Vagina (tissue), 2 donors: ENCODE data around the gene FLRT1.

ENCODE experiments used
- CTCF ChIP-seq, 3 experiments: fragments of 450-650 bp in 2 of 3; fragments of 200-600 bp in 1 of 3; sonication (generic) in 1 of 3; IDR thresholded peaks; one replicate each; pipeline ENCODE4 v1.5.1; 2017 to 2019; ENCODE audit warnings: antibody characterized with exemption in 3 of 3, mild to moderate bottlenecking in 2 of 3, moderate library complexity in 2 of 3
- POLR2A ChIP-seq, 2 donors: fragments of 450-650 bp; IDR thresholded peaks; one replicate each; pipeline ENCODE4 v1.6.1; 2017; ENCODE audit warnings: antibody characterized with exemption in 2 of 2, mild to moderate bottlenecking in 2 of 2, moderate library complexity in 2 of 2

GRCh38 chr11:64065141-64065465, 29.4 kb downstream of the FLRT1 start:
- TF ChIP-seq CTCF (IDR thresholded peaks at IDR 0.05) (no peak), POLR2A (IDR thresholded peaks at IDR 0.05) (no peak)
